WTC11 (cell line): Measurements from ENCODE around the gene C2orf72.

ENCODE experiments used
- RELA ChIP-seq: sonication (generic); formaldehyde crosslinking; IDR thresholded peaks from 2 replicates; pipeline ENCODE4 v1.8.1; 2022; ENCODE audit warnings: missing genetic modification reagents, mild to moderate bottlenecking, borderline replicate concordance
- TF ChIP-seq, protein P1 (sequence below): fragments of 200-600 bp; IDR thresholded peaks from 2 replicates; pipeline ENCODE4 v1.8.0; 2022; ENCODE audit warnings: antibody characterized with exemption

DNA sequence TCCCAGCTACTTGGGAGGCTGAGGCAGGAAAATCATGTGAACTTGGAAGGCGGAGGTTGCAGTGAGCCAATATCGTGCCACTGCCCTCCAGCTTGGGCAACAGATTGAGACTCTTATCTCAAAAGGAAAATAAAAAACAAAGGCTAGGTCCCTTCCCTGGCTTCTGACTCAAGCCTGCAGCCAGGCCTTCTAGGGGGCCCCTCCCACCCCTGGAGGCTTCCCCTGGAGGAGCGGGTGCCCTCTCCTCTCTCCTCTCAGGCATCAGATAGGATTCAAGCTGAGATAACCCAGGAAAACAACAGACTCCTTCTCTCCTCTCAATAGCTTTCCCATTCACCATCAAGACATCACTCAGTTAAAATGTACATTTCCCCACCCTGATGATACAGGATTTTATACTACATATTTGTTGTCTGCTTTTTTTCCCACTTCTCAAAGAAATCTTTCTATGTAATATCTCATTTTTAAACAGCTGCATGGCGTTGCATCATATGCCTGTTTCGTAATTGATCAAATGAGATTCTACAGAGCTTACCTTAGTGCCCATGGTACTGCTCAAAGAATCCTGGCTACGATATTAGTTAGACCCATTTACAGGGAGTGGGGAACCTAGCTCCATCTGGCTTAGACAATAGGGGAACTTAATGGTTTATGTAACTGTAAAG lies 20.6 kb upstream of the C2orf72 start:
- TF ChIP-seq, protein P1, sequence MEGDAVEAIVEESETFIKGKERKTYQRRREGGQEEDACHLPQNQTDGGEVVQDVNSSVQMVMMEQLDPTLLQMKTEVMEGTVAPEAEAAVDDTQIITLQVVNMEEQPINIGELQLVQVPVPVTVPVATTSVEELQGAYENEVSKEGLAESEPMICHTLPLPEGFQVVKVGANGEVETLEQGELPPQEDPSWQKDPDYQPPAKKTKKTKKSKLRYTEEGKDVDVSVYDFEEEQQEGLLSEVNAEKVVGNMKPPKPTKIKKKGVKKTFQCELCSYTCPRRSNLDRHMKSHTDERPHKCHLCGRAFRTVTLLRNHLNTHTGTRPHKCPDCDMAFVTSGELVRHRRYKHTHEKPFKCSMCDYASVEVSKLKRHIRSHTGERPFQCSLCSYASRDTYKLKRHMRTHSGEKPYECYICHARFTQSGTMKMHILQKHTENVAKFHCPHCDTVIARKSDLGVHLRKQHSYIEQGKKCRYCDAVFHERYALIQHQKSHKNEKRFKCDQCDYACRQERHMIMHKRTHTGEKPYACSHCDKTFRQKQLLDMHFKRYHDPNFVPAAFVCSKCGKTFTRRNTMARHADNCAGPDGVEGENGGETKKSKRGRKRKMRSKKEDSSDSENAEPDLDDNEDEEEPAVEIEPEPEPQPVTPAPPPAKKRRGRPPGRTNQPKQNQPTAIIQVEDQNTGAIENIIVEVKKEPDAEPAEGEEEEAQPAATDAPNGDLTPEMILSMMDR: no peak
- TF ChIP-seq RELA (CRISPR knock-in tag): no peak
